HL-60 (cell line): Measurements from ENCODE around the gene TENM3.

Experiments
- GABPA ChIP-seq: IDR thresholded peaks from 2 replicates; pipeline ENCODE4 v1.6.1; 2012; ENCODE audit warnings: low read depth
- POLR2AphosphoS5 ChIP-seq: IDR thresholded peaks from 2 replicates; pipeline ENCODE4 v1.6.1; 2012; ENCODE audit warnings: low read depth
- SPI1 ChIP-seq: IDR thresholded peaks from 2 replicates; pipeline ENCODE4 v1.6.1; 2012; ENCODE audit warnings: low read depth, mild to moderate bottlenecking, borderline replicate concordance
- TF ChIP-seq, protein P1 (sequence below): IDR thresholded peaks from one replicate; pipeline ENCODE4 v1.5.1; 2011; ENCODE audit warnings: low read length, control low read depth, inconsistent platforms; ENCODE audit not compliant: insufficient read depth

DNA sequence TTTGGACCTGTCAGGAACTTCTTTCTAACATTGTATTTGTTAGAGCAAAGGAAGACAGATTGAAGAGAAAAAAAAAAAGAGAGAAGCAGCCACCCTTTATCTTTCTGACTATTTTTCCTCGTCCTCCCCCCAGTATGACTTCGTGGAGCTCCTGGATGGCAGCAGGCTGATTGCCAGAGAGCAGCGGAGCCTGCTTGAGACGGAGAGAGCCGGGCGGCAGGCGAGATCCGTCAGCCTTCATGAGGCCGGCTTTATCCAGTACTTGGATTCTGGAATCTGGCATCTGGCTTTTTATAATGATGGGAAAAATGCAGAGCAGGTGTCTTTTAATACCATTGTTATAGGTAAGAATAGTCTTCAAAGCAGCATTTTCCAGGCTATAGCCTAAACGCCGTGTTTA lies 436.3 kb downstream of the TENM3 start:
- TF ChIP-seq, protein P1, sequence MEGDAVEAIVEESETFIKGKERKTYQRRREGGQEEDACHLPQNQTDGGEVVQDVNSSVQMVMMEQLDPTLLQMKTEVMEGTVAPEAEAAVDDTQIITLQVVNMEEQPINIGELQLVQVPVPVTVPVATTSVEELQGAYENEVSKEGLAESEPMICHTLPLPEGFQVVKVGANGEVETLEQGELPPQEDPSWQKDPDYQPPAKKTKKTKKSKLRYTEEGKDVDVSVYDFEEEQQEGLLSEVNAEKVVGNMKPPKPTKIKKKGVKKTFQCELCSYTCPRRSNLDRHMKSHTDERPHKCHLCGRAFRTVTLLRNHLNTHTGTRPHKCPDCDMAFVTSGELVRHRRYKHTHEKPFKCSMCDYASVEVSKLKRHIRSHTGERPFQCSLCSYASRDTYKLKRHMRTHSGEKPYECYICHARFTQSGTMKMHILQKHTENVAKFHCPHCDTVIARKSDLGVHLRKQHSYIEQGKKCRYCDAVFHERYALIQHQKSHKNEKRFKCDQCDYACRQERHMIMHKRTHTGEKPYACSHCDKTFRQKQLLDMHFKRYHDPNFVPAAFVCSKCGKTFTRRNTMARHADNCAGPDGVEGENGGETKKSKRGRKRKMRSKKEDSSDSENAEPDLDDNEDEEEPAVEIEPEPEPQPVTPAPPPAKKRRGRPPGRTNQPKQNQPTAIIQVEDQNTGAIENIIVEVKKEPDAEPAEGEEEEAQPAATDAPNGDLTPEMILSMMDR: no peak
- TF ChIP-seq POLR2AphosphoS5 (no peak), GABPA (no peak), SPI1 (no peak)
